ENCODE measurements around the gene ANKRD18B. TPM values are rescaled to one million over a fixed set of nuclear protein-coding genes. Genes with fewer than 3 reads are reported as not detected.
"Not testable (repeated sequence)": the region's sequence is repeated elsewhere in the genome, so short reads cannot be mapped to it uniquely, and the experiment has no call there.

ANKRD18B gene
- 5.0 TPM for total RNA-seq (ENCODE audit: unreplicated experiment)
- long read RNA-seq: 0 reads

DNA sequence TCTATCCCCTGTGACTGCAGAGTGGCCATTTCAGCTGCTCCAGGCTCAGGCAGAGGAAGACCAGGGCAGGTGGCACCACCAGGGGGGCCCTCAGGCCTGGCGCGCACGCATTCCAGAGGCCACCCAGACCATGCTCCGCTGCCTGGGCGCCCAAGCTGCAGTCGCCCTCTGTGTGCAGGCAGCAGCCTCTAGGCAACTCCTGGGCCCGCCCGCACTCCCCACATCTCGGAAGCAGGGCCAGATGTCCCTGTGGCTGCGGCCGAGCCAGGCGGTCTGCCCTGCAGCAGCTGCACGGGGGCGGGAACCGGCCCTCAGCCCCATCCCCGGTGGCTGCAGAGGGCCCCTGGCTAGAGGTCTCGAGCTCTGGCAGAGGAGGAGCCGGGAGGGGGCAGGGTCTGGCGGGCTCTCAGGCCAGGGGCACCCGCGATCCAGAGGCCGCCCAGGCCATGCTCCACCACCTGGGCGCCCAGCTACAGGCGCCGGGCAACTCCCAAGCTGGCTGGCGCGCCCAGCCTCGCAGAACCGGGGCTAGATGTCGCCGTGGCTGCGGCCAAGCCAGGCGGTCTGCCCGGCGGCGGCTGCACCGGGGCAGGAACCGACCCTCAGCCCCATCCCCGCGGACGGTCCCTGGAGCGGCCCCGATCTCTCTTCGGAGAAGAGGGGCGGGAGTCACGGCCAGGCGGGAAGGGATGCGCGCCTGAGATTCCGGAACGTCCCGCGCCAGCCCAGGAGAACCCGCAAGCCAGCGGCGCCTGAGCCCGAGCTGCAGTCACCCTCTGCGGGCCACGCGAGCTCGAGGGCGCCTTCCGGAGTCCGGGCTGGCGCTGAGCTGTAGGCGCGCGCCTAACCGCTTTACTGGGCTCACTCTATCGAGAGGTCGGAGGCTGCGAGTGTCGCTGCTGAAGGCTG, at the start of gene ANKRD18B:
Gene ANKRD18B (plus strand): TSS at position 855 of the 909 bp plus-strand sequence. CDS start 239 bp downstream, outside the sequence.
- not testable (repeated sequence) for H3K27me3 Mint-ChIP-seq (ENCODE audit: unreplicated experiment); H3K9me3 Mint-ChIP-seq (ENCODE audit: unreplicated experiment); H3K4me1 Mint-ChIP-seq (ENCODE audit: low read depth, unreplicated experiment); H3K36me3 Mint-ChIP-seq (ENCODE audit: unreplicated experiment)
- peak; percentile 79 for DNase-seq
- H3K4me3 Mint-ChIP-seq (ENCODE audit: unreplicated experiment): peak within 1 kb of the TSS; percentile 94
- peak within 1 kb of the TSS; percentile 84 for H3K27ac Mint-ChIP-seq (ENCODE audit: unreplicated experiment)

DNA sequence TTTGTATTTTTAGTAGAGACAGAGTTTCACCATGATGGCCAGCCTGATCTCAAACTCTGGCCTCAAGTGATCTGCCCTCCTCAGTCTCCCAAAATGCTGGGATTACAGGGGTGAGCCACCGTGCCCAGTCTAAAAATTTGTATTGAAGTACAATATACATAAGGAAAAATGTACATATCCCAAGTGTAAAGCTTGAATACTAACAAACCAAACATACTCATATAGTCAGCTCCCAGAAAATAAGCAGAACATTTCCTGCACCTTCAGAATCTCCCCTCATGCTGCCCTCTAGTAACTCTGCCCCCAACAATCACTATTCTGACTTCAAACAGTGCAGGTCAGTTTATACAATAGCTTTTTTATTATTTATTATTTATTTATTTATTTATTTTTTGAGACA, 48.7 kb upstream of the ANKRD18B start:
- Mint-ChIP-seq H3K4me3 (ENCODE audit: unreplicated experiment) (no peak overlapping the region), H3K4me1 (ENCODE audit: low read depth, unreplicated experiment) (peaks cover 5% of the 10 kb centered on the region), H3K9me3 (ENCODE audit: unreplicated experiment) (peaks cover 3% of the 10 kb centered on the region), H3K27ac (ENCODE audit: unreplicated experiment) (no peak overlapping the region), H3K27me3 (ENCODE audit: unreplicated experiment) (no peaks in the 10 kb centered on the region), H3K36me3 (ENCODE audit: unreplicated experiment) (no peaks in the 10 kb centered on the region)
- TF ChIP-seq, protein P1, sequence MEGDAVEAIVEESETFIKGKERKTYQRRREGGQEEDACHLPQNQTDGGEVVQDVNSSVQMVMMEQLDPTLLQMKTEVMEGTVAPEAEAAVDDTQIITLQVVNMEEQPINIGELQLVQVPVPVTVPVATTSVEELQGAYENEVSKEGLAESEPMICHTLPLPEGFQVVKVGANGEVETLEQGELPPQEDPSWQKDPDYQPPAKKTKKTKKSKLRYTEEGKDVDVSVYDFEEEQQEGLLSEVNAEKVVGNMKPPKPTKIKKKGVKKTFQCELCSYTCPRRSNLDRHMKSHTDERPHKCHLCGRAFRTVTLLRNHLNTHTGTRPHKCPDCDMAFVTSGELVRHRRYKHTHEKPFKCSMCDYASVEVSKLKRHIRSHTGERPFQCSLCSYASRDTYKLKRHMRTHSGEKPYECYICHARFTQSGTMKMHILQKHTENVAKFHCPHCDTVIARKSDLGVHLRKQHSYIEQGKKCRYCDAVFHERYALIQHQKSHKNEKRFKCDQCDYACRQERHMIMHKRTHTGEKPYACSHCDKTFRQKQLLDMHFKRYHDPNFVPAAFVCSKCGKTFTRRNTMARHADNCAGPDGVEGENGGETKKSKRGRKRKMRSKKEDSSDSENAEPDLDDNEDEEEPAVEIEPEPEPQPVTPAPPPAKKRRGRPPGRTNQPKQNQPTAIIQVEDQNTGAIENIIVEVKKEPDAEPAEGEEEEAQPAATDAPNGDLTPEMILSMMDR (IDR thresholded peaks at IDR 0.05; ENCODE audit: partially characterized antibody, unreplicated experiment): no peak
- DNase-seq: no peak

DNA sequence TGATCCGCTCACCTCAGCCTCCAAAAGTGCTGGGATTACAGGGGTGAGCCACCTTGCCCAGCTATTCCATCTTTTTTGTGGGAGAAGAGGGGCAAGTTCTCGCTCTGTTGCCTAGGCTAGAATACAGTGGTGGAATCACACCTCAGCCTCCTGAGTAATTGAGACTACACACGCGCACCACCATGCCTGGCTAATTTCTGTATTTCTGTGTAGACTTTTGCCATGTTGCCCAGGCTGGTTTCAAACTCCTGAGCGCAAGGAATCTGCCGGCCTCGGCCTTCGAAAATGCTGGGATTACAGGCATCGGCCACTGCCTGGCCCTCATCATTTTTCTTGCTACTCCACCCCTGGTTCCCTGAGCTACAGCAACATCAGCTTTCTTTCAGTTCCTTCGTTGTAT, 47.5 kb upstream of the ANKRD18B start:
- Mint-ChIP-seq H3K27ac (ENCODE audit: unreplicated experiment) (no peak overlapping the region), H3K9me3 (ENCODE audit: unreplicated experiment) (peaks cover 2% of the 10 kb centered on the region), H3K36me3 (ENCODE audit: unreplicated experiment) (no peaks in the 10 kb centered on the region), H3K4me3 (ENCODE audit: unreplicated experiment) (no peak overlapping the region), H3K27me3 (ENCODE audit: unreplicated experiment) (no peaks in the 10 kb centered on the region), H3K4me1 (ENCODE audit: low read depth, unreplicated experiment) (peaks cover 5% of the 10 kb centered on the region)
- TF ChIP-seq, protein P1 (IDR thresholded peaks at IDR 0.05; ENCODE audit: partially characterized antibody, unreplicated experiment): no peak
- DNase-seq: no peak

GRCh38 chr9:33480106-33480505, 43.9 kb upstream of the ANKRD18B start:
- no peaks in the 10 kb centered on the region for H3K9me3 Mint-ChIP-seq (ENCODE audit: unreplicated experiment)
- no peak overlapping the region for H3K4me3 Mint-ChIP-seq (ENCODE audit: unreplicated experiment)
- H3K36me3 Mint-ChIP-seq (ENCODE audit: unreplicated experiment): no peaks in the 10 kb centered on the region
- H3K4me1 Mint-ChIP-seq (ENCODE audit: low read depth, unreplicated experiment): no peaks in the 10 kb centered on the region
- TF ChIP-seq, protein P1 (IDR thresholded peaks at IDR 0.05; ENCODE audit: partially characterized antibody, unreplicated experiment): no peak
- H3K27ac Mint-ChIP-seq (ENCODE audit: unreplicated experiment): no peak overlapping the region
- no peaks in the 10 kb centered on the region for H3K27me3 Mint-ChIP-seq (ENCODE audit: unreplicated experiment)
- no peak for DNase-seq

DNA sequence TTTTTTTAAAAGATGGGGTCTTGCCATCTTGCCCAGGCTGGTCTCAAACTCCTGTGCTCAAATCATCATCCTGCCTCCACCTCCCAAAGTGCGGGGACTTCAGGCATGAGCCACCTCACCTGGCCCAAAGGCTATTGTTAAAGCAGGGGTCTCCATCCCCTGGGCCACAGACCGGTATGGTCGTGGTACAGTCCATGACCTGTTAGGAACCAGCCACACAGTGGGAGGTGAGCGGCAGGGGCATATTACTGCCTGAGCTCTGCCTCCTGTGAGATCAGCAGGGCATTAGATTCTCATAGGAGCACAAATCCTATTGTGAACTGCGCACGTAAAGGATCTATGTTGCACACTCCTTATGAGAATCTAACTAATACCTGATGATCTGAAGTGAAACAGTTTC, 43.1 kb upstream of the ANKRD18B start:
- H3K4me1 Mint-ChIP-seq (ENCODE audit: low read depth, unreplicated experiment): no peaks in the 10 kb centered on the region
- no peak overlapping the region for H3K4me3 Mint-ChIP-seq (ENCODE audit: unreplicated experiment)

GRCh38 chr9:33485312-33485711, 38.7 kb upstream of the ANKRD18B start:
- H3K4me1 Mint-ChIP-seq (ENCODE audit: low read depth, unreplicated experiment); H3K9me3 Mint-ChIP-seq (ENCODE audit: unreplicated experiment); DNase-seq; H3K36me3 Mint-ChIP-seq (ENCODE audit: unreplicated experiment); H3K27ac Mint-ChIP-seq (ENCODE audit: unreplicated experiment); H3K4me3 Mint-ChIP-seq (ENCODE audit: unreplicated experiment); H3K27me3 Mint-ChIP-seq (ENCODE audit: unreplicated experiment): not testable (repeated sequence)

More for the DNA sequence above, 43.1 kb upstream of the ANKRD18B start:
- Mint-ChIP-seq H3K9me3 (ENCODE audit: unreplicated experiment) (no peaks in the 10 kb centered on the region), H3K27me3 (ENCODE audit: unreplicated experiment) (no peaks in the 10 kb centered on the region), H3K27ac (ENCODE audit: unreplicated experiment) (no peak overlapping the region), H3K36me3 (ENCODE audit: unreplicated experiment) (no peaks in the 10 kb centered on the region)
- DNase-seq: no peak
- TF ChIP-seq, protein P1 (IDR thresholded peaks at IDR 0.05; ENCODE audit: partially characterized antibody, unreplicated experiment): no peak

All from glutamatergic neuron (in vitro differentiated cells).